HCT116 (cell line): ENCODE measurements around the gene LEMD3.

Source experiments
- CTCF ChIP-seq, 3 experiments: fragments of 200-600 bp in 1 of 3; sonication (generic) in 1 of 3; IDR thresholded peaks in 2 of 3; conservative IDR thresholded peaks in 1 of 3; 2 replicates each; pipeline ENCODE4 v1.5.1; 2012 to 2017; ENCODE audit warnings: low read depth in 2 of 3, low read length in 2 of 3, antibody characterized with exemption in 1 of 3, borderline replicate concordance in 1 of 3, control low read depth in 1 of 3, mild to moderate bottlenecking in 1 of 3, mixed read lengths in 1 of 3, mixed run types in 1 of 3, moderate library complexity in 1 of 3; ENCODE audit not compliant: insufficient read depth in 1 of 3
- POLR2AphosphoS5 ChIP-seq: IDR thresholded peaks from 2 replicates; pipeline ENCODE4 v1.6.1; 2011; ENCODE audit warnings: mild to moderate bottlenecking, low read depth, low read length, moderate library complexity

DNA sequence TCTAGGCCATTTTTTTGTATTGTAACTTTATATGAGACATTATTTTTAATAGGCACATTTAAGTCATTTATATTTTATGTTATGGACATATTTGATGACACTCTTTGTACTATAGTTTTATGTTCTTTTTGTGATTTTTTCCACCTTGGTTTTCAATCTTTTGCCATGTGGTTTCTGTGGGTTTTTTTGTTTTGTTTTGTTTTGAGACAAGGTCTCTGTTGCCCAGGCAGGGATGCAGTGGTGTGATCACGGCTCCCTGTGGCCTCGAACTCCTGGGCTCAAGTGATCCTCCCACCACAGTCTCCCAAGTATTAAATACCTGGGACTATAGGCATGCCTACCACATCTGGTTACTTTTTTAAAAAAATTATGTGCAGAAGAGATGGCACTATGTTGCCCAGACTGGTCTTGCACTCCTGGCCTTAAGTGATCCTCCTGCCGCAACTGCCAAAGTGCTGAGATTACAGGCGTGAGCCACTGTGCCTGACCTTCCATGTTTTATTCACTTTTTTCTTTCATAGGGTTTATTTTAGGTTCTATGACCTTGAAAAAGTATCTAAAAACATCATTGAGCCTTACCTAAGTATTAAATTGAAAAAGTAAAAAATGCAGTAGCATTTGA lies 125.4 kb downstream of the LEMD3 start:
- TF ChIP-seq POLR2AphosphoS5 (no peak), CTCF (IDR thresholded peaks at IDR 0.05 in 2 of 3, conservative IDR thresholded peaks at IDR 0.05 in 1 of 3; ENCODE audit: borderline replicate concordance in 1 of 3, insufficient read depth in 1 of 3, low read depth in 2 of 3, low read length in 2 of 3) (no peak)
